ENCODE results near the gene NFIA. TPM values are rescaled to one million over a fixed set of nuclear protein-coding genes. Genes with fewer than 3 reads are reported as not detected.

The NFIA gene
- total and polyA plus RNA-seq, 2 of the 13 experiments (the other 11 are each of a cell fraction or from before 2014, with no cell fraction given) = 14.7 to 28.5 TPM

DNA sequence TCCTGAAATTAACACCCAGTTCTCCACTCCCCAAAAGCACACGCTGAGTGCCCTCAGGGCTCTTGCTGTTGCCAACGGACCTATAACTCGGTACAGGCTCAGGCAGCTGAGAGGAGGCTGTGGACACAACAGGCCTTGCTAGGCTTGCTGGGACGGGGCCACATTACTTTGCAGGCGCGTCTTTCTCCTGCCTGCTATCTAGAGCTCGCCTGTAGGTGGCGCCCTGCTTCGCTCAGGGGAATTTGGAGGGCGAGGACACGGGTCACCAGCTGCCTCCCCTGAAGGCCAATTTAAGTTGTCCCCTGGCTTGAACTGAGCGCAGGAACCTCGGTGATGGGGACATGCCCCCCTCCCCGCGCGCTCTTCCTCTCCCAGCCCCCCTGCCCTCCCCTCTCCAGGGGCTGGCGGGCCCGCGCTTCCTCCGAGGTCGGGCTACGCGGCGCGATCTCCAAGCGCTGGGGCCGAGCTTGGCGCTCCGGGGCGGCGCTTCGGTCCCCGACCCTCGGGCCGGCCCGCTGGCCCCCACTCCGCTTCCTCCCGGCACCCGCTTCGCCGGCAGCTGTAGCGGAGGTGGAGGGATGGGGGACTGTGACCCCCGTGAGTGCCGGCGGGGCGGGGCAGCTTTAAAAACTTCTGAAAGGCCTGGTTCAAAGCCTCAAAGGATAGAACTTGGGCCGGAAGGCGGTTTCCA lies 32.4 kb upstream of the NFIA start (continued):
- no peak for TF ChIP-seq ELF4 (CRISPR knock-in tag; IDR thresholded peaks at IDR 0.05; ENCODE audit: borderline replicate concordance)
- TF ChIP-seq ZMYM3 (CRISPR knock-in tag; IDR thresholded peaks at IDR 0.05) = peak; percentile 71
- TF ChIP-seq CHD4 (IDR thresholded peaks at IDR 0.05; ENCODE audit: borderline replicate concordance, low read length) = no peak
- TF ChIP-seq ZNF7 (CRISPR knock-in tag; IDR thresholded peaks at IDR 0.05) = no peak
- TF ChIP-seq, protein P1, sequence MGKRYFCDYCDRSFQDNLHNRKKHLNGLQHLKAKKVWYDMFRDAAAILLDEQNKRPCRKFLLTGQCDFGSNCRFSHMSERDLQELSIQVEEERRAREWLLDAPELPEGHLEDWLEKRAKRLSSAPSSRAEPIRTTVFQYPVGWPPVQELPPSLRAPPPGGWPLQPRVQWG (CRISPR knock-in tag; IDR thresholded peaks at IDR 0.05; ENCODE audit: borderline replicate concordance, low read depth) = no peak
- TF ChIP-seq, protein P2, sequence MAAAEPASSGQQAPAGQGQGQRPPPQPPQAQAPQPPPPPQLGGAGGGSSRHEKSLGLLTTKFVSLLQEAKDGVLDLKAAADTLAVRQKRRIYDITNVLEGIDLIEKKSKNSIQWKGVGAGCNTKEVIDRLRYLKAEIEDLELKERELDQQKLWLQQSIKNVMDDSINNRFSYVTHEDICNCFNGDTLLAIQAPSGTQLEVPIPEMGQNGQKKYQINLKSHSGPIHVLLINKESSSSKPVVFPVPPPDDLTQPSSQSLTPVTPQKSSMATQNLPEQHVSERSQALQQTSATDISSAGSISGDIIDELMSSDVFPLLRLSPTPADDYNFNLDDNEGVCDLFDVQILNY (CRISPR knock-in tag; conservative IDR thresholded peaks at IDR 0.05) = no peak
- TF ChIP-seq, protein P3, sequence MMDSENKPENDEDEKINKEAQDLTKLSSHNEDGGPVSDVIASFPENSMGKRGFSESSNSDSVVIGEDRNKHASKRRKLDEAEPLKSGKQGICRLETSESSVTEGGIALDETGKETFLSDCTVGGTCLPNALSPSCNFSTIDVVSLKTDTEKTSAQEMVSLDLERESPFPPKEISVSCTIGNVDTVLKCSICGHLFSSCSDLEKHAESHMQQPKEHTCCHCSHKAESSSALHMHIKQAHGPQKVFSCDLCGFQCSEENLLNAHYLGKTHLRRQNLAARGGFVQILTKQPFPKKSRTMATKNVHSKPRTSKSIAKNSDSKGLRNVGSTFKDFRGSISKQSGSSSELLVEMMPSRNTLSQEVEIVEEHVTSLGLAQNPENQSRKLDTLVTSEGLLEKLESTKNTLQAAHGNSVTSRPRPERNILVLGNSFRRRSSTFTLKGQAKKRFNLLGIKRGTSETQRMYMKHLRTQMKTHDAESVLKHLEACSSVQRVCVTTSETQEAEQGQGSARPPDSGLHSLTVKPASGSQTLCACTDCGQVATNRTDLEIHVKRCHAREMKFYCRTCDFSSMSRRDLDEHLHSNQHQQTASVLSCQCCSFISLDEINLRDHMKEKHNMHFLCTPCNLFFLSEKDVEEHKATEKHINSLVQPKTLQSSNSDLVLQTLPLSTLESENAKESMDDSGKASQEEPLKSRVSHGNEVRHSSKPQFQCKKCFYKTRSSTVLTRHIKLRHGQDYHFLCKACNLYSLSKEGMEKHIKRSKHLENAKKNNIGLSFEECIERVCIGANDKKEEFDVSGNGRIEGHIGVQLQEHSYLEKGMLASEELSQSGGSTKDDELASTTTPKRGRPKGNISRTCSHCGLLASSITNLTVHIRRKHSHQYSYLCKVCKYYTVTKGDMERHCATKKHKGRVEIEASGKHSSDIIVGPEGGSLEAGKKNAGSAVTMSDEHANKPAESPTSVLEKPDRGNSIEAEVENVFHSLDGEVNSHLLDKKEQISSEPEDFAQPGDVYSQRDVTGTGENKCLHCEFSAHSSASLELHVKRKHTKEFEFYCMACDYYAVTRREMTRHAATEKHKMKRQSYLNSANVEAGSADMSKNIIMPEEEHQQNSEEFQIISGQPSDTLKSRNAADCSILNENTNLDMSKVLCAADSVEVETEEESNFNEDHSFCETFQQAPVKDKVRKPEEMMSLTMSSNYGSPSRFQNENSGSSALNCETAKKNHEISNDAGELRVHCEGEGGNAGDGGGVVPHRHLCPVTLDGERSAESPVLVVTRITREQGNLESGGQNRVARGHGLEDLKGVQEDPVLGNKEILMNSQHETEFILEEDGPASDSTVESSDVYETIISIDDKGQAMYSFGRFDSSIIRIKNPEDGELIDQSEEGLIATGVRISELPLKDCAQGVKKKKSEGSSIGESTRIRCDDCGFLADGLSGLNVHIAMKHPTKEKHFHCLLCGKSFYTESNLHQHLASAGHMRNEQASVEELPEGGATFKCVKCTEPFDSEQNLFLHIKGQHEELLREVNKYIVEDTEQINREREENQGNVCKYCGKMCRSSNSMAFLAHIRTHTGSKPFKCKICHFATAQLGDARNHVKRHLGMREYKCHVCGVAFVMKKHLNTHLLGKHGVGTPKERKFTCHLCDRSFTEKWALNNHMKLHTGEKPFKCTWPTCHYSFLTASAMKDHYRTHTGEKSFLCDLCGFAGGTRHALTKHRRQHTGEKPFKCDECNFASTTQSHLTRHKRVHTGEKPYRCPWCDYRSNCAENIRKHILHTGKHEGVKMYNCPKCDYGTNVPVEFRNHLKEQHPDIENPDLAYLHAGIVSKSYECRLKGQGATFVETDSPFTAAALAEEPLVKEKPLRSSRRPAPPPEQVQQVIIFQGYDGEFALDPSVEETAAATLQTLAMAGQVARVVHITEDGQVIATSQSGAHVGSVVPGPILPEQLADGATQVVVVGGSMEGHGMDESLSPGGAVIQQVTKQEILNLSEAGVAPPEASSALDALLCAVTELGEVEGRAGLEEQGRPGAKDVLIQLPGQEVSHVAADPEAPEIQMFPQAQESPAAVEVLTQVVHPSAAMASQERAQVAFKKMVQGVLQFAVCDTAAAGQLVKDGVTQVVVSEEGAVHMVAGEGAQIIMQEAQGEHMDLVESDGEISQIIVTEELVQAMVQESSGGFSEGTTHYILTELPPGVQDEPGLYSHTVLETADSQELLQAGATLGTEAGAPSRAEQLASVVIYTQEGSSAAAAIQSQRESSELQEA (CRISPR knock-in tag; IDR thresholded peaks at IDR 0.05; ENCODE audit: not compliant biosample characterization) = no peak
- TF ChIP-seq TBX3 (IDR thresholded peaks at IDR 0.05; ENCODE audit: borderline replicate concordance) = no peak
- no peak for TF ChIP-seq ZNF878 (CRISPR knock-in tag; IDR thresholded peaks at IDR 0.05)
- TF ChIP-seq ZNF619 (CRISPR knock-in tag; IDR thresholded peaks at IDR 0.05) = 0 out of 2 replicates have a peak, but pooled peaks have one; percentile 34
- TF ChIP-seq ATAD3A (CRISPR knock-in tag; IDR thresholded peaks at IDR 0.05) = no peak
- TF ChIP-seq SNRNP70 (IDR thresholded peaks at IDR 0.05; ENCODE audit: low read depth, low read length) = no peak
- no peak for TF ChIP-seq ZNF713 (CRISPR knock-in tag; IDR thresholded peaks at IDR 0.05)
- TF ChIP-seq MTF1 (CRISPR knock-in tag; IDR thresholded peaks at IDR 0.05) = no peak
- TF ChIP-seq, protein P4, sequence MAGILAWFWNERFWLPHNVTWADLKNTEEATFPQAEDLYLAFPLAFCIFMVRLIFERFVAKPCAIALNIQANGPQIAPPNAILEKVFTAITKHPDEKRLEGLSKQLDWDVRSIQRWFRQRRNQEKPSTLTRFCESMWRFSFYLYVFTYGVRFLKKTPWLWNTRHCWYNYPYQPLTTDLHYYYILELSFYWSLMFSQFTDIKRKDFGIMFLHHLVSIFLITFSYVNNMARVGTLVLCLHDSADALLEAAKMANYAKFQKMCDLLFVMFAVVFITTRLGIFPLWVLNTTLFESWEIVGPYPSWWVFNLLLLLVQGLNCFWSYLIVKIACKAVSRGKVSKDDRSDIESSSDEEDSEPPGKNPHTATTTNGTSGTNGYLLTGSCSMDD (CRISPR knock-in tag; IDR thresholded peaks at IDR 0.05) = no peak
- no peak for TF ChIP-seq ZBTB20 (CRISPR knock-in tag; IDR thresholded peaks at IDR 0.05; ENCODE audit: borderline replicate concordance, low read depth)
- TF ChIP-seq ISL2 (CRISPR knock-in tag; IDR thresholded peaks at IDR 0.05) = no peak
- TF ChIP-seq KLF12 (CRISPR knock-in tag; IDR thresholded peaks at IDR 0.05; ENCODE audit: borderline replicate concordance) = no peak
- peak; percentile 54 for TF ChIP-seq ARNT2 (CRISPR knock-in tag; IDR thresholded peaks at IDR 0.05; ENCODE audit: low read depth)
- no peak for TF ChIP-seq ZNF552 (CRISPR knock-in tag; IDR thresholded peaks at IDR 0.05; ENCODE audit: borderline replicate concordance)
